ENCODE results near the gene GPR158. TPM values are rescaled to one million over a fixed set of nuclear protein-coding genes. Genes with fewer than 3 reads are reported as not detected.

GPR158 gene
- total RNA-seq, 1 experiment from 2014 or later, result not detected

- peaks cover 5% of the 10 kb centered on the region for H3K27me3 Mint-ChIP-seq (ENCODE audit: insufficient read depth, unreplicated experiment)
- CTCF ChIA-PET, result no interaction called here
- intact Hi-C loops (cut with micrococcal nuclease), result no loop called here
- DNase-seq (ENCODE audit: unreplicated experiment), result no peak
- H3K9me3 Mint-ChIP-seq (ENCODE audit: unreplicated experiment), result no peaks in the 10 kb centered on the region
- no peak overlapping the region for H3K27ac Mint-ChIP-seq (ENCODE audit: low read depth, unreplicated experiment)
- BruUV-seq (replicated peaks), result no TSS peak
- no peak overlapping the region for H3K4me3 Mint-ChIP-seq (ENCODE audit: unreplicated experiment)
- H3K36me3 Mint-ChIP-seq (ENCODE audit: insufficient read depth, unreplicated experiment), result peaks cover under 1% of the 10 kb centered on the region
- POLR2A ChIA-PET, result no interaction called here
- no peak for TF ChIP-seq CTCF (IDR thresholded peaks at IDR 0.05; ENCODE audit: unreplicated experiment)
- H3K4me1 Mint-ChIP-seq (ENCODE audit: insufficient read depth, unreplicated experiment), result peaks cover 17% of the 10 kb centered on the region
These were observed 322.4 kb downstream of the GPR158 start for GRCh38 chr10:25497246-25497645.

- intact Hi-C loops (cut with micrococcal nuclease), result no loop called here
- ChIA-PET POLR2A (no interaction called here), CTCF (no interaction called here)
- Mint-ChIP-seq H3K4me1 (ENCODE audit: insufficient read depth, unreplicated experiment) (peaks cover 6% of the 10 kb centered on the region), H3K27me3 (ENCODE audit: insufficient read depth, unreplicated experiment) (peaks cover 14% of the 10 kb centered on the region), H3K9me3 (ENCODE audit: unreplicated experiment) (no peaks in the 10 kb centered on the region), H3K4me3 (ENCODE audit: unreplicated experiment) (no peak overlapping the region), H3K36me3 (ENCODE audit: insufficient read depth, unreplicated experiment) (peaks cover 6% of the 10 kb centered on the region), H3K27ac (ENCODE audit: low read depth, unreplicated experiment) (no peak overlapping the region)
- BruUV-seq (replicated peaks), result no TSS peak
- no peak for DNase-seq (ENCODE audit: unreplicated experiment)
- TF ChIP-seq CTCF (IDR thresholded peaks at IDR 0.05; ENCODE audit: unreplicated experiment), result no peak
These were observed 323.8 kb downstream of the GPR158 start for GRCh38 chr10:25498645-25499044.

GRCh38 chr10:25501912-25502311 lies 327.1 kb downstream of the GPR158 start:
- no peak for DNase-seq (ENCODE audit: unreplicated experiment)
- H3K27ac Mint-ChIP-seq (ENCODE audit: low read depth, unreplicated experiment), result no peak overlapping the region
- CTCF ChIA-PET, result no interaction called here
- no peak overlapping the region for H3K4me3 Mint-ChIP-seq (ENCODE audit: unreplicated experiment)
- H3K27me3 Mint-ChIP-seq (ENCODE audit: insufficient read depth, unreplicated experiment), result peaks cover 40% of the 10 kb centered on the region
- no TSS peak for BruUV-seq (replicated peaks)
- no peak for TF ChIP-seq CTCF (IDR thresholded peaks at IDR 0.05; ENCODE audit: unreplicated experiment)
- H3K4me1 Mint-ChIP-seq (ENCODE audit: insufficient read depth, unreplicated experiment), result no peaks in the 10 kb centered on the region
- POLR2A ChIA-PET, result interaction anchor here (0.7 kb wide), 1 partner anchor 1711 kb away, joined by 3 read pairs; no protein-coding TSS in a partner anchor
- H3K9me3 Mint-ChIP-seq (ENCODE audit: unreplicated experiment), result no peaks in the 10 kb centered on the region
- intact Hi-C loops (cut with micrococcal nuclease), result no loop called here
- H3K36me3 Mint-ChIP-seq (ENCODE audit: insufficient read depth, unreplicated experiment), result peaks cover 6% of the 10 kb centered on the region

GRCh38 chr10:25502453-25502852 lies 327.7 kb downstream of the GPR158 start:
- H3K4me1 Mint-ChIP-seq (ENCODE audit: insufficient read depth, unreplicated experiment), result no peaks in the 10 kb centered on the region
- DNase-seq (ENCODE audit: unreplicated experiment), result no peak
- H3K36me3 Mint-ChIP-seq (ENCODE audit: insufficient read depth, unreplicated experiment), result peaks cover 6% of the 10 kb centered on the region
- TF ChIP-seq CTCF (IDR thresholded peaks at IDR 0.05; ENCODE audit: unreplicated experiment), result no peak
- POLR2A ChIA-PET, result no interaction called here
- peaks cover 40% of the 10 kb centered on the region for H3K27me3 Mint-ChIP-seq (ENCODE audit: insufficient read depth, unreplicated experiment)
- CTCF ChIA-PET, result no interaction called here
- no peaks in the 10 kb centered on the region for H3K9me3 Mint-ChIP-seq (ENCODE audit: unreplicated experiment)
- BruUV-seq (replicated peaks), result no TSS peak
- H3K4me3 Mint-ChIP-seq (ENCODE audit: unreplicated experiment), result no peak overlapping the region
- no peak overlapping the region for H3K27ac Mint-ChIP-seq (ENCODE audit: low read depth, unreplicated experiment)
- intact Hi-C loops (cut with micrococcal nuclease), result no loop called here

Measured in MCF 10A (cell line).